GM19099 (cell line): ENCODE results near the gene TNFAIP8L3.

ENCODE experiments used
- POLR2A ChIP-seq: IDR thresholded peaks from 3 replicates; pipeline ENCODE4 v1.6.1; 2011; ENCODE audit warnings: low read depth; ENCODE audit not compliant: insufficient read length; ENCODE audit errors: extremely low read depth

TNFAIP8L3 gene

DNA sequence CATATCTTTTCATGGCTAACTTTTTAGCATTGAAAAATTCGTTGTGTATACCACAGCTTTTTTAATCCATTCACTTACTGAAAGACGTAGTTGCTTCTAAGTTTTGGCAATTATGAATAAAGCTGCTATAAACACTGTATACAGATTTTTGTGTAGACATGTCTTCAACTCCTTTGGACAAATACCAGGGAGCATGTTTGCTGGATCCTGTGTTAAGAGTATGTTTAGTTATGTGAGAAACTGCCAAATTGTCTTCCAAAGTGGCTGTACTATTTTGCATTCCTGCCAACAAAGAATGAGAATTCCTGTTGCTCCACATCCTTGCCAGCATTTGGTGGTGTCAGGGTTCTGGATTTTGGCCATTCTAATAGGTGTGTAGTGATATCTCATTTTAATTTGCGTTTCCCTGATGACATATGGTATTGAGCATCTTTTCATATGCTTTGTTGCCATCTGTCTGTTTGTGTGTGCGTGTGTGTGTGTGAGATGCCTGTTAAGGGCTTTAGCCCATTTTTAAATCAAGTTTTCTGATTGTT lies 87.5 kb downstream of the TNFAIP8L3 start:
- TF ChIP-seq POLR2A = no peak
